Measurements from ENCODE around the gene COL13A1. TPM values are rescaled to one million over a fixed set of nuclear protein-coding genes. Genes with fewer than 3 reads are reported as not detected.

Gene COL13A1
- total and polyA plus RNA-seq, 5 donors, result 4.4 to 13.7 (median 8.5) TPM

DNA sequence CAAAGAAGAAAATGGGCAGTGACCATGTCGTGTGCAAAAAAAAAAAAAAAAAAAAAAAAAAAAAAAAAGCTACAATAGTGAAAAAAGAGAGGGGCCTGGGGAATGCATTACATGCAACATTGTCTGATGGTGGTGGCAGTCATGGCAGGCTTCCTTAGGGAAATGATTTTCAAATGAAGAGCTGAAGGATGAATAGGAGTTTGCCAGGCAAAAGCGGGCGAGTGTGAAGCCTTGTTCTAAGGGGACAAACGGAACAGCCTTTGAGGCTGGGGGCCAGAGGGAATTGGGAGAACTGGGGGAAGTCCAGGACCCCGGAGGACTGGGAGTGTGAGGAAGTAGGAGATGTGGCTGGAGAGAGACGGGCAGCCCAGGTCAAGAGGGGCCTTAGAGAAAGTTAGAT, 3.1 kb downstream of the COL13A1 start:
- H3K27me3 ChIP-seq (ENCODE audit: control insufficient read depth, insufficient read depth), result no peaks in the 10 kb centered on the region
- ATAC-seq, result no peak
- H3K4me3 ChIP-seq (ENCODE audit: low read length), result no peak overlapping the region
- WGBS, result 95% methylated on average over 6 of the region's 6 CpGs
- DNase-seq, result no peak
- intact Hi-C loops (cut with DNase I), result loop anchor here in 3 of 4 donors (5.0 to 10.0 kb wide), 5 partner anchors 72 to 162 kb away; no protein-coding TSS in a partner anchor
- H3K9me3 ChIP-seq (ENCODE audit: control insufficient read depth, low read length), result no peaks in the 10 kb centered on the region
- peaks cover 3% of the 10 kb centered on the region for H3K4me1 ChIP-seq (ENCODE audit: control insufficient read depth, insufficient read depth, low read length)
- no peak overlapping the region for H3K27ac ChIP-seq (ENCODE audit: low read length)

DNA sequence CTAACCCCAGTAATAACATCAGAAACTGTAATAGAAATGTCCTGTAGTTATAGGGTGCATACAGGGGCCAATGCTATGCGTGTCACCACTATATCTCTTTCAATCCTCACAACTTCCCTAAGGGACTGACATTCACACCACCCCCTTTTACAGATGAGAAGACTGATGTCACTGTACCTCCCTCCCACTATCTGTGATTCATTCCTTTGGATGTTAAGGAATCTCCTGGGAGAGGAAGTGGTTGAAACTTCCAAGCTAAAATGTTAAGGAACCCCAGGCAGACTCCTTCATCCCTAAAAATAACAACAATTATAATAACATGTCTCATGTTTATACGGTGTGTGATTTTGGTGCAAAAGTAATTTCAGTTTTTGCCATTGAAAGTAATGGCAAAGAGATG, 5.4 kb downstream of the COL13A1 start:
- H3K27me3 ChIP-seq (ENCODE audit: control insufficient read depth, insufficient read depth), result no peaks in the 10 kb centered on the region
- H3K9me3 ChIP-seq (ENCODE audit: control insufficient read depth, low read length), result no peaks in the 10 kb centered on the region
- H3K4me3 ChIP-seq (ENCODE audit: low read length), result no peak overlapping the region
- no peak overlapping the region for H3K27ac ChIP-seq (ENCODE audit: low read length)
- H3K4me1 ChIP-seq (ENCODE audit: control insufficient read depth, insufficient read depth, low read length), result no peaks in the 10 kb centered on the region
- WGBS, result 51% methylated on average over 2 of the region's 2 CpGs
- intact Hi-C loops (cut with DNase I), result loop anchor here in 2 of 4 donors (10.0 kb wide), 2 partner anchors 108 to 152 kb away; no protein-coding TSS in a partner anchor
- DNase-seq, result no peak
- ATAC-seq, result no peak

DNA sequence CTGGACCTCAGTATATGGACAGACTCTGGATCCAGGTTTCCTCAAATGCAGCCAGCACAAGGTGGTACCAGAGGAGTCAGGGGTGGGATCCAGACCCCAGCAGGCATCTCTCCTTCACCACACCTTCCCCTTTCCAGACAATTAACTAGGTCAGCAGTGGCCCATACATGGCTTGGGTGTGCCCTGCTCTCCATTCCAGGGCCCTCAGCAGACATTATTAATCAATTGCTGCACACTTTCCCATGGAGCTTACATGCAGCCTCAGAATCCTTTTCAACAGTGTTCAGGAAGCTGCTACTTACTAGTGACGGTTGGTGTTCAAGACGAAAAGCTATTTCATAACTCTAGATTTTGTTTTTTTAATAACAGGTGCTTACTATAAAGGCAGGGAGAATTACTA, 6.0 kb downstream of the COL13A1 start:
- Histone ChIP-seq H3K27ac (ENCODE audit: low read length) (no peak overlapping the region), H3K4me3 (ENCODE audit: low read length) (no peak overlapping the region), H3K4me1 (ENCODE audit: control insufficient read depth, insufficient read depth, low read length) (no peaks in the 10 kb centered on the region), H3K9me3 (ENCODE audit: control insufficient read depth, low read length) (no peaks in the 10 kb centered on the region), H3K27me3 (ENCODE audit: control insufficient read depth, insufficient read depth) (no peaks in the 10 kb centered on the region)
- no peak for ATAC-seq
- DNase-seq, result no peak
- WGBS, result 41% methylated on average over 2 of the region's 2 CpGs
- intact Hi-C loops (cut with DNase I), result loop anchor here in 2 of 4 donors (10.0 kb wide), 2 partner anchors 107 to 153 kb away; no protein-coding TSS in a partner anchor

DNA sequence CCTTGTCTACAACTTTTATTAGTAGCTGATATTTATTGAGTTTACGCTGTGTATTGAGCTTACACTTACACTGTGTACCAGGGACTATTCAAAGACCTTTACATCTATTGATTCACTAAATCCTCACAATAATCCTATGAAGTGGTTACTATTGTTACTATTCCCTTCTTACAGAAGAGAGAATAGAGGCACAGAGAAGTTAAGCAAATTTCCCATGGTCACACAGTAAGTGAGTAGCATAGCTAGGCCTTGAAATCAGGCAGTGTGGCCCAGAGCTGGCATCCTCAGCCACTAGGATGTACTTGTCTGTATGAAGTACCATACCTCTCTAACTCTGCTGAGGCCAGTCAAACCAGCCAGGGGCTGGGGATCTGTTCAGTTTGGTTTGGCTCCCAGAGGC, 7.6 kb downstream of the COL13A1 start:
- 96% methylated on average over 1 of the region's 1 CpG for WGBS
- intact Hi-C loops (cut with DNase I), result loop anchor here in 2 of 4 donors (10.0 kb wide), 2 partner anchors 105 to 155 kb away; no protein-coding TSS in a partner anchor
- no peak for ATAC-seq
- H3K4me1 ChIP-seq (ENCODE audit: control insufficient read depth, insufficient read depth, low read length), result no peaks in the 10 kb centered on the region
- H3K9me3 ChIP-seq (ENCODE audit: control insufficient read depth, low read length), result no peaks in the 10 kb centered on the region
- no peak for DNase-seq
- no peak overlapping the region for H3K27ac ChIP-seq (ENCODE audit: low read length)
- no peak overlapping the region for H3K4me3 ChIP-seq (ENCODE audit: low read length)
- H3K27me3 ChIP-seq (ENCODE audit: control insufficient read depth, insufficient read depth), result no peaks in the 10 kb centered on the region

DNA sequence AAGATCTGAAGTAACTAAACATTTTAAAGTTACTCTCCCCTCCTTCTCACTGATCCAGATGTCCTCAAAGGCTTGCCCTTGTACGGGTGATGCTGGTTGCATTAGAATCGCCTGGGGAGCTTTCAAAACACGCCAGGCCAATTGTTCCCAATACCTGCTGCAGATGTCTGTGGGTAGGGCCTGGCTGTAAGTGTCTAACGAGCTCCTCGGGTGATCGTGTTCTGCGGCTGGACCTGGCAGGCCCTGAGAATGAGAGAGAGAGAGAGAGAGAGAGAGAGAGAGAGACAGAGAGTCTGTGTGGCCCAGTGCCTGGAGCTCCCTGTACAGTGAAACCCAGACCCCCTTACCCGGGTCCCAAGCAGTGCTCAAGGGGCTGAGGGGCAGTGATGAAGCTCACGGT, 8.4 kb downstream of the COL13A1 start:
- ATAC-seq, result no peak
- DNase-seq, result no peak
- Histone ChIP-seq H3K27me3 (ENCODE audit: control insufficient read depth, insufficient read depth) (no peaks in the 10 kb centered on the region), H3K4me1 (ENCODE audit: control insufficient read depth, insufficient read depth, low read length) (no peaks in the 10 kb centered on the region), H3K27ac (ENCODE audit: low read length) (no peak overlapping the region), H3K4me3 (ENCODE audit: low read length) (no peak overlapping the region), H3K9me3 (ENCODE audit: control insufficient read depth, low read length) (no peaks in the 10 kb centered on the region)
- intact Hi-C loops (cut with DNase I), result no loop called here
- 70% methylated on average over 9 of the region's 9 CpGs for WGBS

DNA sequence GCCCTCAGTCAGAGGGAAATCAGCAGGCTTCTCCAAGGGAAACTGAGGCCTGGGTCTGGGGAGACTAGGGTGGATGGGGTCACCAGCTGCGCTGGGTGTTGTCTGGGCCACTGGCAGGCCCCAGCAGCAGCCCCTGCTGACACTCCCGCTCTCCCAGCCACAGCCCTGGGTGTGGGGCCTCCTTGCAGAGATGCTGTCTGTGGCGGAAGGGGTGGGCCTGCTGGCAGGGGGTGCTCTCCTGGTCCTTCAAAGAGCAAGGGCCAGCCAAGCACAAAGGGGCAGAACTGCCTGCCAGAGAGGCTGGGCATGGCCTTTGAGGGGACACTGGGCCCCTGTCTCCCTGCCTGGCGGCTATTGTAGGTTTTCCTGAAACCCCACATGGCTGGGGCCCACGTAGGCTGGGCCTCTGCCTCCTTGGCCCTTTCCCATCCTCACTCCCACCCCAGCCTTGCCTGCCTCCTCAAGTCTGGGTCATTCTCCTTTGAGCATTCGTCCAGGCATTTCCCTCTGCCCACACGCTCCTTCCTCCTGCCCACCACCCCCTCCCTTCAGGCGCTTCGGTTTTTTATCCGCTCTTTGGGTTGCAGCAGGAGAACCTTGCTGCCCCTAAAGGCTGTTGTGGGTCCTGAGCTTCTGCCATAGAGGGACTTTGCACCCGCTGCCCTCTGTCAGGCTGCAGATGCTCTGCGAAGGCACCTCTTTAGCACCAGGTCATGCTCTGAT, 9.1 kb downstream of the COL13A1 start:
- Histone ChIP-seq H3K4me3 (ENCODE audit: low read length) (no peak overlapping the region), H3K27ac (ENCODE audit: low read length) (no peak overlapping the region), H3K27me3 (ENCODE audit: control insufficient read depth, insufficient read depth) (no peaks in the 10 kb centered on the region), H3K4me1 (ENCODE audit: control insufficient read depth, insufficient read depth, low read length) (no peaks in the 10 kb centered on the region), H3K9me3 (ENCODE audit: control insufficient read depth, low read length) (no peaks in the 10 kb centered on the region)
- 84% methylated on average over 12 of the region's 12 CpGs for WGBS
- intact Hi-C loops (cut with DNase I), result no loop called here
- no peak for ATAC-seq
- no peak for DNase-seq

DNA sequence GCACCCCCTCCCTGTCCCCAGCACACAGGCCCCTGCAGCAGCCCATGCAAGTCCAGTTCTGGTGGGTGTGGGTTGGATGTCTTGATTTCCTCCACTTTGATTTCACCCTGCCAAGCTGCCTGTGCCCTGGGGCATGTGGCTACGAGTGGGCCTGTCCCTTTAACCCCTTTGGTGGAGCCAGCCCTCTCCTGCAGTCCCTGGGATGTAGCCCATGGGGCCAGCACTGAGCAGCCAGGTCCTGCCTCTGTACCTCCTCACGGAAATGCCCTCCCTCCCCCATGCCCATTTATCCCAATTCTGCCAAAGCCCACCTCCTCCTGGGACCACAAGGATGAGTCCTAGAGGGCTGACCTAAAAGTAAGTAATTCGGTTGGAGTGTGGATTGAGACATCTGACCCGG, 11.9 kb downstream of the COL13A1 start:
- Histone ChIP-seq H3K27me3 (ENCODE audit: control insufficient read depth, insufficient read depth) (no peaks in the 10 kb centered on the region), H3K4me1 (ENCODE audit: control insufficient read depth, insufficient read depth, low read length) (no peaks in the 10 kb centered on the region), H3K4me3 (ENCODE audit: low read length) (no peak overlapping the region), H3K27ac (ENCODE audit: low read length) (no peak overlapping the region), H3K9me3 (ENCODE audit: control insufficient read depth, low read length) (no peaks in the 10 kb centered on the region)
- no peak for DNase-seq
- intact Hi-C loops (cut with DNase I), result no loop called here
- no peak for ATAC-seq
- WGBS, result 82% methylated on average over 4 of the region's 4 CpGs

DNA sequence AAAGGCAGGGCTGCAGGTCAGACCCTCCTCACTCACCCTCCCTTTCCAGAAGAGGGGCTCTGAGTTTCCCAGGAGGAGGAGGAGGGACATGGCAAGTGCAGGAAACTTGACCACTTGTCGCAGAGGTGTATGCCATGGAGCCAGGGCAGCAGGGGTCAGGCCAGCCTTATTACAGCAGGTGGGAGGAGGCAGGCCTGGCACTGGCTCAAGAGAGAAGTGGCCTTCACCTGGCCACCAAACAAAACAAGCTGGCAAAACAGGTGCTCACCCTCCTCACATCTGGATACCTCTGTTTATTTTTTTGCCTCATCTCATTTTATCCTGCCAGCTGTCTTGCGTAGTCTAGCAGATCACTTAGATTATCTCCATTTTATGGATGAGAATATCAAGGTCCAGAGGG, 12.5 kb downstream of the COL13A1 start:
- Histone ChIP-seq H3K4me3 (ENCODE audit: low read length) (no peak overlapping the region), H3K27ac (ENCODE audit: low read length) (no peak overlapping the region), H3K9me3 (ENCODE audit: control insufficient read depth, low read length) (no peaks in the 10 kb centered on the region), H3K4me1 (ENCODE audit: control insufficient read depth, insufficient read depth, low read length) (no peaks in the 10 kb centered on the region), H3K27me3 (ENCODE audit: control insufficient read depth, insufficient read depth) (no peaks in the 10 kb centered on the region)
- DNase-seq, result no peak
- no peak for ATAC-seq
- WGBS, result 94% methylated on average over 2 of the region's 2 CpGs
- intact Hi-C loops (cut with DNase I), result no loop called here

DNA sequence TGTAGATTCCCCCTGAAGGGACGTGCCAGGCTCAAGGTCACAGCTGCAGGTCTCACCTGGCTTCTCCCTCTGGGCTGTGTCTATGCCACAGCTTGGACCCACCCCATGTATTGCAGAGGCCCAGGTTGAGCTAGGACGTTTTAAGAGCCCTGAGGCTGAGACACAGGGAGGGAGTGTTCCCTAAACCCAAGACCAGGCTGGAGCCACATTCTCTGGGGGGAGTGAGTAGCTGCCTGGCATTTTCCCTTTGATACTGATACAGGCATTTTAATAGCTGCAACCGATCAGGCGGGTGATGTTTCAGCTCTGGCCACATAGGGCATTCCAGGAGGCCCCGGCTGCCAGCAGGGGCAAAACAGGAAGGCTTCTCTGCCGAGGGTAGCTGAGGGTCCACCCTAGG, 13.4 kb downstream of the COL13A1 start:
- Histone ChIP-seq H3K4me1 (ENCODE audit: control insufficient read depth, insufficient read depth, low read length) (no peaks in the 10 kb centered on the region), H3K4me3 (ENCODE audit: low read length) (no peak overlapping the region), H3K27me3 (ENCODE audit: control insufficient read depth, insufficient read depth) (no peaks in the 10 kb centered on the region), H3K27ac (ENCODE audit: low read length) (no peak overlapping the region), H3K9me3 (ENCODE audit: control insufficient read depth, low read length) (no peaks in the 10 kb centered on the region)
- intact Hi-C loops (cut with DNase I), result no loop called here
- 73% methylated on average over 6 of the region's 6 CpGs for WGBS
- ATAC-seq (no peak), DNase-seq (no peak)

DNA sequence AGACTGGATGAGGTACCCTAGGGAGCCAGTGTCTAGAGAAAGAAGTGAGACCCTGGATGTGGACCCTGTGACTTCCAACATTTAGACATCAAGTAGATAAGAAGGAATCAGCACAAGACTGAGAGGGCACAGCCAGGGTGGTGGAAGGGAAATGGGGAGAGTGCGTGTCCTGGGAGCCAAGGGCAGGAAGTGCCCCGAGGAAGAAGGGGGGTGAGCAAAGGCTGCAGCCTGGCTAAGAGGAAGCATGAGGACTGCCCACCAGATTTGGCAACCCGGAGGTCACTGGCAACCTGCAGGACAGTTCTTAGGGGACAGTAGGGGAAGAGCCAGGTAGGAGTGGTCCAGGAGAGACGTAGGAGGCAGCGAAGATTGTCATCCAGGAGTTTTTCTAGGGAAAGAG, 14.8 kb downstream of the COL13A1 start:
- DNase-seq (peak in 1 of 3 donors; percentile 55), ATAC-seq (peak in 1 of 2 donors; percentile 12)
- Histone ChIP-seq H3K4me3 (ENCODE audit: low read length) (no peak overlapping the region), H3K4me1 (ENCODE audit: control insufficient read depth, insufficient read depth, low read length) (no peaks in the 10 kb centered on the region), H3K27ac (ENCODE audit: low read length) (no peak overlapping the region), H3K9me3 (ENCODE audit: control insufficient read depth, low read length) (no peaks in the 10 kb centered on the region), H3K27me3 (ENCODE audit: control insufficient read depth, insufficient read depth) (no peaks in the 10 kb centered on the region)
- 55% methylated on average over 5 of the region's 5 CpGs for WGBS
- intact Hi-C loops (cut with DNase I), result no loop called here

DNA sequence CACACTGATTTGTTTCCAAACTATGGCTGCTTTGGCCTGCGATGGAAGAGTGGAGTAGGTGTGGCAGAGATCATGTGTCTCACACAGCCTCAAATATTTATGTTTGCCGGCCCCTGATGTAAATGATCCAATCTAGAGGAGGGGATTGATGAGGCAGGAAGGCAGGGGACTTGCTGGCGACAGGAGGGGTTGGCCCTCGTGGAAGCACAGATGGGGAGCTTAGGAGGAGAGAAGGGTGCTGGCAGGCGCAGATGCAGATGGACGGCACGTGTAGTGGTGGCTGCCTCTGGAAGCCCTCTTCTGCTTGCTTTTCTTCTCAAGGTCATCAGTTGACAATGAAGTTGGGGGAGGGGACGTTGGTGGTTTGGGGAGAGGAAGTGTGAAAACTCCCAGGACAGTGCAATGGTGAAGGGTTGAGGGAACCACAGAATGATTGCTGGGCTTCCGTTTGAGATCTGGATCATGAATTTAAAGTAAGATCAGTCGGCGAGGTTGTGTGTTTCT, 15.4 kb downstream of the COL13A1 start:
- DNase-seq (no peak), ATAC-seq (no peak)
- H3K27me3 ChIP-seq (ENCODE audit: control insufficient read depth, insufficient read depth), result no peaks in the 10 kb centered on the region
- WGBS, result 54% methylated on average over 11 of the region's 11 CpGs
- H3K4me3 ChIP-seq (ENCODE audit: low read length), result no peak overlapping the region
- H3K9me3 ChIP-seq (ENCODE audit: control insufficient read depth, low read length), result no peaks in the 10 kb centered on the region
- H3K27ac ChIP-seq (ENCODE audit: low read length), result no peak overlapping the region
- intact Hi-C loops (cut with DNase I), result no loop called here
- no peaks in the 10 kb centered on the region for H3K4me1 ChIP-seq (ENCODE audit: control insufficient read depth, insufficient read depth, low read length)
